ENCODE results near the gene SIRT3.
"Not testable (repeated sequence)": the region's sequence is repeated elsewhere in the genome, so short reads cannot be mapped to it uniquely, and the experiment has no call there.

DNA sequence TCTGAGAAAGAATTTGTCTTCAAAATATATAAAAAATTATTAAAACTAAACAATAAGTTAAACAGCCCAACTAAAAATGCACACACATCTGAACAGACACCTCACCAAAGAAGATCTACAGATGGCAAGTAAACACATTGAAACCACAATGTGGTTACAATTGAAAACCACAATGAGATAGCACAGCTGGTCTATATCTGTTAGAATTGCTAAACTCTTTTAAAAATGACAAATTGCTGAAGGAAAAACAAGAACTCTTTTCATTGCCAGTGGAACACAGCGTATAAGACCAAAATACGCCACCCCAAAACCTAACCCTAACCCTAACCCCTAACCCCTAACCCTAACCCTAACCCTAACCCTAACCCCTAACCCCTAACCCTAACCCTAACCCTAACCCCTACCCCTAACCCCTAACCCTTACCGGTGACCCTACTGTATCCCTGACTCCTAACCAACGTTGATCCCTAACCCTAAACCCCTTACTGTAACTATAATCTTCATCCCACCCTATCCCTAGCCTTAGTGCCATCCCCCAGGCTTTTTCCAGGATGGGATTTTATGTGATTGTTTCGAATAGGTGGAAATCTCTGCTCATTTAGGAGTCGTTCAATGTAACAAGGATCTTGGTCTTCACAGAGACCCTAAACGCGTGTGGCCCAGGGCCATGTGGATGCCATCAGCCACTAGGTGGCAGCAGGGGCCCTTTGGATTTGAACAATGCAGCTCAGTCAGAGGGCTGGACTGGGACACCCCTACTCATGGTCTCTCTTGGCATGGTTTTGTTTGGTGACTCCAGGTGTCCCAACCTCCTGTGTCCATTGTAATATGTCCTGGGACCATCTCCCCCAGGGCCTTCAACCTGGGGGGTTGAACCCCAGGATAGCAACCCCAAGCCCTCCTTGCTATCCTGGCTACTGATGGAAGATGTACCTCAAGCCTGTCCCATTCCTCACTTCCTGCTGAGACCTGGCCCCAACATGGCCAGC is 44.4 kb downstream of the SIRT3 start:
- peak; percentile 81; the same call in 1 of the 2 replicates for TF ChIP-seq CTCF (IDR thresholded peaks at IDR 0.05)
- TF ChIP-seq POLR2AphosphoS5 (IDR thresholded peaks at IDR 0.05; ENCODE audit: low read depth, low read length); SIN3A (IDR thresholded peaks at IDR 0.05; ENCODE audit: borderline replicate concordance, insufficient read depth, low read depth, low read length); TCF7L2 (IDR thresholded peaks at IDR 0.05; ENCODE audit: low read depth, low read length): not testable (repeated sequence)
- TF ChIP-seq, protein P1, sequence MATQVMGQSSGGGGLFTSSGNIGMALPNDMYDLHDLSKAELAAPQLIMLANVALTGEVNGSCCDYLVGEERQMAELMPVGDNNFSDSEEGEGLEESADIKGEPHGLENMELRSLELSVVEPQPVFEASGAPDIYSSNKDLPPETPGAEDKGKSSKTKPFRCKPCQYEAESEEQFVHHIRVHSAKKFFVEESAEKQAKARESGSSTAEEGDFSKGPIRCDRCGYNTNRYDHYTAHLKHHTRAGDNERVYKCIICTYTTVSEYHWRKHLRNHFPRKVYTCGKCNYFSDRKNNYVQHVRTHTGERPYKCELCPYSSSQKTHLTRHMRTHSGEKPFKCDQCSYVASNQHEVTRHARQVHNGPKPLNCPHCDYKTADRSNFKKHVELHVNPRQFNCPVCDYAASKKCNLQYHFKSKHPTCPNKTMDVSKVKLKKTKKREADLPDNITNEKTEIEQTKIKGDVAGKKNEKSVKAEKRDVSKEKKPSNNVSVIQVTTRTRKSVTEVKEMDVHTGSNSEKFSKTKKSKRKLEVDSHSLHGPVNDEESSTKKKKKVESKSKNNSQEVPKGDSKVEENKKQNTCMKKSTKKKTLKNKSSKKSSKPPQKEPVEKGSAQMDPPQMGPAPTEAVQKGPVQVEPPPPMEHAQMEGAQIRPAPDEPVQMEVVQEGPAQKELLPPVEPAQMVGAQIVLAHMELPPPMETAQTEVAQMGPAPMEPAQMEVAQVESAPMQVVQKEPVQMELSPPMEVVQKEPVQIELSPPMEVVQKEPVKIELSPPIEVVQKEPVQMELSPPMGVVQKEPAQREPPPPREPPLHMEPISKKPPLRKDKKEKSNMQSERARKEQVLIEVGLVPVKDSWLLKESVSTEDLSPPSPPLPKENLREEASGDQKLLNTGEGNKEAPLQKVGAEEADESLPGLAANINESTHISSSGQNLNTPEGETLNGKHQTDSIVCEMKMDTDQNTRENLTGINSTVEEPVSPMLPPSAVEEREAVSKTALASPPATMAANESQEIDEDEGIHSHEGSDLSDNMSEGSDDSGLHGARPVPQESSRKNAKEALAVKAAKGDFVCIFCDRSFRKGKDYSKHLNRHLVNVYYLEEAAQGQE (IDR thresholded peaks at IDR 0.05; ENCODE audit: insufficient read depth in 1 of 2, low read depth in 2 of 2, low read length in 1 of 2), result not testable (repeated sequence)
